Liver (tissue), 9 donors: Measurements from ENCODE around the gene KLHL14. TPM values are rescaled to one million over a fixed set of nuclear protein-coding genes. Genes with fewer than 3 reads are reported as not detected.

ENCODE experiments used
- DNase-seq: peaks from one replicate; pipeline ENCODE4 v3.0.0-alpha.2; 2017; ENCODE audit warnings: low spot score
- H3K27ac ChIP-seq, 2 donors: one replicate each; pipeline ENCODE4 v1.7.0; 2013; ENCODE audit warnings: inconsistent platforms in 2 of 2, low read length in 2 of 2, control low read depth in 1 of 2, low read depth in 1 of 2, mild to moderate bottlenecking in 1 of 2
- H3K27me3 ChIP-seq, 4 donors: one replicate each; pipeline versions ENCODE4 v1.6.1 to v1.7.0; 2013; ENCODE audit warnings: low read length in 3 of 4, inconsistent platforms in 1 of 4, mild to moderate bottlenecking in 1 of 4, moderate library complexity in 1 of 4; ENCODE audit not compliant: control insufficient read depth in 4 of 4, insufficient read depth in 4 of 4
- H3K36me3 ChIP-seq, 4 donors: one replicate each; pipeline versions ENCODE4 v1.6.1 to v1.7.0; 2013; ENCODE audit warnings: low read length in 3 of 4, mild to moderate bottlenecking in 3 of 4, low read depth in 1 of 4, moderate library complexity in 1 of 4; ENCODE audit not compliant: control insufficient read depth in 4 of 4, insufficient read depth in 3 of 4
- H3K4me1 ChIP-seq, 4 donors: one replicate each; pipeline versions ENCODE4 v1.6.1 to v1.7.0; 2013; ENCODE audit warnings: low read length in 3 of 4, mild to moderate bottlenecking in 3 of 4, moderate library complexity in 1 of 4; ENCODE audit not compliant: control insufficient read depth in 4 of 4, insufficient read depth in 4 of 4
- H3K4me3 ChIP-seq, 3 donors: one replicate each; pipeline versions ENCODE4 v1.6.1 to v1.7.0; 2013; ENCODE audit warnings: low read length in 3 of 3, control low read depth in 1 of 3, low read depth in 1 of 3, mild to moderate bottlenecking in 1 of 3
- H3K9ac ChIP-seq, 2 donors: one replicate each; pipeline ENCODE4 v1.7.0; 2013; ENCODE audit warnings: low read length in 2 of 2, mild to moderate bottlenecking in 2 of 2, moderate library complexity in 2 of 2, control low read depth in 1 of 2, low read depth in 1 of 2
- H3K9me3 ChIP-seq, 4 donors: one replicate each; pipeline versions ENCODE4 v1.6.1 to v1.7.0; 2013; ENCODE audit warnings: low read length in 3 of 4; ENCODE audit not compliant: control insufficient read depth in 4 of 4
- EGR1 ChIP-seq, 2 donors: IDR thresholded peaks; 2 replicates each; pipeline ENCODE4 v1.6.1; 2016 to 2018; ENCODE audit warnings: antibody characterized with exemption in 2 of 2, low read depth in 2 of 2
- FOXA1 ChIP-seq: IDR thresholded peaks from 2 replicates; pipeline ENCODE4 v1.6.1; 2016; ENCODE audit warnings: antibody characterized with exemption
- FOXA2 ChIP-seq: IDR thresholded peaks from 2 replicates; pipeline ENCODE4 v1.6.1; 2016; ENCODE audit warnings: antibody characterized with exemption
- GABPA ChIP-seq, 2 donors: IDR thresholded peaks in 1 of 2; conservative IDR thresholded peaks in 1 of 2; 2 replicates each; pipeline ENCODE4 v1.6.1; 2016; ENCODE audit warnings: antibody characterized with exemption in 2 of 2, mild to moderate bottlenecking in 1 of 2, moderate library complexity in 1 of 2
- HNF4A ChIP-seq, 2 donors: conservative IDR thresholded peaks; 2 replicates each; pipeline ENCODE4 v1.6.1; 2016; ENCODE audit warnings: antibody characterized with exemption in 2 of 2, mild to moderate bottlenecking in 2 of 2
- HNF4G ChIP-seq: IDR thresholded peaks from 2 replicates; pipeline ENCODE4 v1.6.1; 2016; ENCODE audit warnings: antibody characterized with exemption
- JUND ChIP-seq, 2 donors: IDR thresholded peaks; 2 replicates each; pipeline ENCODE4 v1.6.1; 2016; ENCODE audit warnings: antibody characterized with exemption in 2 of 2
- NR2F2 ChIP-seq: IDR thresholded peaks from 2 replicates; pipeline ENCODE4 v1.6.1; 2016; ENCODE audit warnings: antibody characterized with exemption
- RAD21 ChIP-seq, 2 donors: IDR thresholded peaks; 2 replicates each; pipeline ENCODE4 v1.6.1; 2016; ENCODE audit warnings: antibody characterized with exemption in 2 of 2, mild to moderate bottlenecking in 2 of 2
- RXRA ChIP-seq, 2 donors: IDR thresholded peaks; 2 replicates each; pipeline ENCODE4 v1.6.1; 2017 to 2018; ENCODE audit warnings: antibody characterized with exemption in 2 of 2, mild to moderate bottlenecking in 1 of 2
- SP1 ChIP-seq: IDR thresholded peaks from 2 replicates; pipeline ENCODE4 v1.6.1; 2018; ENCODE audit warnings: antibody characterized with exemption, mild to moderate bottlenecking
- TAF1 ChIP-seq: conservative IDR thresholded peaks from 2 replicates; pipeline ENCODE4 v1.6.1; 2016; ENCODE audit warnings: antibody characterized with exemption, mild to moderate bottlenecking
- YY1 ChIP-seq: IDR thresholded peaks from 2 replicates; pipeline ENCODE4 v1.6.1; 2016; ENCODE audit warnings: antibody characterized with exemption, mild to moderate bottlenecking
- WGBS: extraction: QIAGEN DNeasy Blood & Tissue Kit; methylation state at CpG from one replicate; pipeline ENCODE4 v1.1.7; 2013; 5-methylcytosine and 5-hydroxymethylcytosine counted together
- polyA plus RNA-seq, 2 donors: library from polyadenylated mRNA; stranded (reverse) in 1 of 2; unstranded in 1 of 2; fragments of 200-250 nt in 1 of 2; fragments of >200 nt in 1 of 2; fragmentation: Nextera tagmentation in 1 of 2; extraction: Ambion mirVana in 1 of 2; gene quantifications; one replicate each; pipeline versions ENCODE4 v1.2.1 to v1.2.3, GENCODE V29; 2013 to 2015
- total RNA-seq, 2 donors: library from RNA; depleted of rRNA; stranded (reverse); fragments of >200 nt; gene quantifications; one replicate each; pipeline ENCODE4 v1.2.3, GENCODE V29; 2014
- TF ChIP-seq, protein P1 (sequence below): fragments of 150-350 bp; IDR thresholded peaks from 2 replicates; pipeline ENCODE4 v1.5.1; 2017; ENCODE audit warnings: improper control_type of control experiment, low read depth, low read length; ENCODE audit not compliant: missing input control
- TF ChIP-seq, protein P2 (sequence below): IDR thresholded peaks from 2 replicates; pipeline ENCODE4 v1.6.1; 2016; ENCODE audit warnings: antibody characterized with exemption
- TF ChIP-seq, protein P3 (sequence below): IDR thresholded peaks from 2 replicates; pipeline ENCODE4 v1.6.1; 2016; ENCODE audit warnings: antibody characterized with exemption
- TF ChIP-seq, protein P4 (sequence below): IDR thresholded peaks from 2 replicates; pipeline ENCODE4 v1.6.1; 2016; ENCODE audit warnings: antibody characterized with exemption
- TF ChIP-seq, protein P5 (sequence below): IDR thresholded peaks from 2 replicates; pipeline ENCODE4 v1.6.1; 2016; ENCODE audit warnings: antibody characterized with exemption, mild to moderate bottlenecking
- donor health status: healthy.
- donor health status: healthy.
- donor health status: healthy.
- donor health status: healthy.
- donor health status: healthy.

Gene KLHL14
- total and polyA plus RNA-seq, 4 donors, result 0.02 to 1.1 (median 0.15) TPM

DNA sequence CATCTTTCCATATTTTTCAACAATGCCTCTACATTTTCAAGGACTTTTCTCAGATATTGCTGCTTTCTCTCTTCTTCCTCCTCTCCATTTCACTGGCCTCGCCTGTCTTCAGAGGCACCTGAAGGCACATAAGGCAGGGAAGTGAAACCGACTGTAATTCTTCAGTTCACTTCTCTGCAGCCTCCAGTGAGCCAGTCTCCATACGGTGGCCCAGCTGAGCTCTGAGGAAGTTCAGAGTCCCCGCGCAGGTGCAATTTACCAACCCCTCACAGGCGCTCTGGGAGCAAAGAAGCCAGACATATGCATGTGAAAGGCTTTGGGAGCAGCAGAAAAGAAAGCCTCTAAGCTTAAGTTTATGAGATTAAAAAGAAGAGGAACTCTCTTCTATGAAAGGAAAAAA lies 12.4 kb downstream of the KLHL14 start:
- H3K4me1 ChIP-seq, result no peaks in the 10 kb centered on the region
- DNase-seq, result no peak
- no peaks in the 10 kb centered on the region for H3K36me3 ChIP-seq
- no peak overlapping the region for H3K4me3 ChIP-seq
- no peak overlapping the region for H3K27ac ChIP-seq
- 57% methylated on average over 6 of the region's 6 CpGs for WGBS
- TF ChIP-seq FOXA1 (no peak), TAF1 (no peak), YY1 (no peak), HNF4G (no peak), RXRA (IDR thresholded peaks at IDR 0.05) (no peak), FOXA2 (no peak), NR2F2 (no peak), JUND (IDR thresholded peaks at IDR 0.05) (no peak)
- TF ChIP-seq, protein P1, sequence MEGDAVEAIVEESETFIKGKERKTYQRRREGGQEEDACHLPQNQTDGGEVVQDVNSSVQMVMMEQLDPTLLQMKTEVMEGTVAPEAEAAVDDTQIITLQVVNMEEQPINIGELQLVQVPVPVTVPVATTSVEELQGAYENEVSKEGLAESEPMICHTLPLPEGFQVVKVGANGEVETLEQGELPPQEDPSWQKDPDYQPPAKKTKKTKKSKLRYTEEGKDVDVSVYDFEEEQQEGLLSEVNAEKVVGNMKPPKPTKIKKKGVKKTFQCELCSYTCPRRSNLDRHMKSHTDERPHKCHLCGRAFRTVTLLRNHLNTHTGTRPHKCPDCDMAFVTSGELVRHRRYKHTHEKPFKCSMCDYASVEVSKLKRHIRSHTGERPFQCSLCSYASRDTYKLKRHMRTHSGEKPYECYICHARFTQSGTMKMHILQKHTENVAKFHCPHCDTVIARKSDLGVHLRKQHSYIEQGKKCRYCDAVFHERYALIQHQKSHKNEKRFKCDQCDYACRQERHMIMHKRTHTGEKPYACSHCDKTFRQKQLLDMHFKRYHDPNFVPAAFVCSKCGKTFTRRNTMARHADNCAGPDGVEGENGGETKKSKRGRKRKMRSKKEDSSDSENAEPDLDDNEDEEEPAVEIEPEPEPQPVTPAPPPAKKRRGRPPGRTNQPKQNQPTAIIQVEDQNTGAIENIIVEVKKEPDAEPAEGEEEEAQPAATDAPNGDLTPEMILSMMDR, result no peak
- TF ChIP-seq, protein P2, sequence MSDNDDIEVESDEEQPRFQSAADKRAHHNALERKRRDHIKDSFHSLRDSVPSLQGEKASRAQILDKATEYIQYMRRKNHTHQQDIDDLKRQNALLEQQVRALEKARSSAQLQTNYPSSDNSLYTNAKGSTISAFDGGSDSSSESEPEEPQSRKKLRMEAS, result no peak
- TF ChIP-seq, protein P3, sequence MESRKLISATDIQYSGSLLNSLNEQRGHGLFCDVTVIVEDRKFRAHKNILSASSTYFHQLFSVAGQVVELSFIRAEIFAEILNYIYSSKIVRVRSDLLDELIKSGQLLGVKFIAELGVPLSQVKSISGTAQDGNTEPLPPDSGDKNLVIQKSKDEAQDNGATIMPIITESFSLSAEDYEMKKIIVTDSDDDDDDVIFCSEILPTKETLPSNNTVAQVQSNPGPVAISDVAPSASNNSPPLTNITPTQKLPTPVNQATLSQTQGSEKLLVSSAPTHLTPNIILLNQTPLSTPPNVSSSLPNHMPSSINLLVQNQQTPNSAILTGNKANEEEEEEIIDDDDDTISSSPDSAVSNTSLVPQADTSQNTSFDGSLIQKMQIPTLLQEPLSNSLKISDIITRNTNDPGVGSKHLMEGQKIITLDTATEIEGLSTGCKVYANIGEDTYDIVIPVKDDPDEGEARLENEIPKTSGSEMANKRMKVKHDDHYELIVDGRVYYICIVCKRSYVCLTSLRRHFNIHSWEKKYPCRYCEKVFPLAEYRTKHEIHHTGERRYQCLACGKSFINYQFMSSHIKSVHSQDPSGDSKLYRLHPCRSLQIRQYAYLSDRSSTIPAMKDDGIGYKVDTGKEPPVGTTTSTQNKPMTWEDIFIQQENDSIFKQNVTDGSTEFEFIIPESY, result no peak
- peaks cover 0 to 4% (median 0%) of the 10 kb centered on the region in 4 donors for H3K27me3 ChIP-seq
- peaks cover 0 to 7% (median 0%) of the 10 kb centered on the region in 4 donors for H3K9me3 ChIP-seq
- H3K9ac ChIP-seq, result no peak overlapping the region

DNA sequence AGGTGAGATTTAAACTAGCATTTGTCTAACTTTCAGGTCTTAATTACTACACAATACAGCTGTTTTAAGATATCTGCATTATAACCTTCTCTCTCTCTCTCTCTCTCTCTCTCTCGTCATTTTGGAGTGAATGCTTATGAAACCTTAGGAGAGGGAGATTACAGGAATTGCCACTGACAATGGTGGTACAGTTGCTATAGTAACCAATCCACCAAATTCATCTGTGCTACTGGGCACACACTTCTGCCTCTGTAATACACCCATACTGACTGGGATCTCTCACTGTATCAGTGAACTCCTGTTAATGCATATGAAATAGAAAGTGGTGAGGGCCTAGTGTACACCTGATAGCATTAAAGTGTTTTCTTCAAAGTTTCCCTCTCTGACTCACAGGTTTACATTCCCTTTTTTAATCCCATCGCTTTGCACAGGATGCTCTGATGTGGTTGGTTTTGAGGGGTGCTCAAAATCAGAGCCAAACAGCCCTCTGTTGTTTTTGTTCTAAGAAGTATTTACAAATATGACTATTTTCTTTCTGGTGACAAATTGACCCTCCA lies 13.1 kb downstream of the KLHL14 start:
- Histone ChIP-seq H3K27ac (no peak overlapping the region), H3K36me3 (no peaks in the 10 kb centered on the region), H3K9me3 (peaks cover 0 to 7% (median 0%) of the 10 kb centered on the region in 4 donors), H3K4me1 (no peaks in the 10 kb centered on the region), H3K9ac (no peak overlapping the region), H3K27me3 (peaks cover 0 to 4% (median 1%) of the 10 kb centered on the region in 4 donors), H3K4me3 (no peak overlapping the region)
- WGBS, result 75% methylated on average over 2 of the region's 2 CpGs
- DNase-seq, result no peak
- TF ChIP-seq RAD21 (IDR thresholded peaks at IDR 0.05), result no peak
- TF ChIP-seq GABPA (IDR thresholded peaks at IDR 0.05 in 1 of 2, conservative IDR thresholded peaks at IDR 0.05 in 1 of 2), result no peak
- no peak for TF ChIP-seq HNF4G
- no peak for TF ChIP-seq YY1
- no peak for TF ChIP-seq FOXA1
- TF ChIP-seq RXRA (IDR thresholded peaks at IDR 0.05), result no peak
- TF ChIP-seq SP1, result no peak
- no peak for TF ChIP-seq FOXA2
- TF ChIP-seq, protein P2, result no peak
- TF ChIP-seq, protein P3, result no peak
- no peak for TF ChIP-seq NR2F2
- TF ChIP-seq HNF4A (conservative IDR thresholded peaks at IDR 0.05), result no peak
- TF ChIP-seq, protein P4, sequence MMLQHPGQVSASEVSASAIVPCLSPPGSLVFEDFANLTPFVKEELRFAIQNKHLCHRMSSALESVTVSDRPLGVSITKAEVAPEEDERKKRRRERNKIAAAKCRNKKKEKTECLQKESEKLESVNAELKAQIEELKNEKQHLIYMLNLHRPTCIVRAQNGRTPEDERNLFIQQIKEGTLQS, result no peak
- TF ChIP-seq TAF1, result no peak
- TF ChIP-seq, protein P1, result no peak
- TF ChIP-seq, protein P5, sequence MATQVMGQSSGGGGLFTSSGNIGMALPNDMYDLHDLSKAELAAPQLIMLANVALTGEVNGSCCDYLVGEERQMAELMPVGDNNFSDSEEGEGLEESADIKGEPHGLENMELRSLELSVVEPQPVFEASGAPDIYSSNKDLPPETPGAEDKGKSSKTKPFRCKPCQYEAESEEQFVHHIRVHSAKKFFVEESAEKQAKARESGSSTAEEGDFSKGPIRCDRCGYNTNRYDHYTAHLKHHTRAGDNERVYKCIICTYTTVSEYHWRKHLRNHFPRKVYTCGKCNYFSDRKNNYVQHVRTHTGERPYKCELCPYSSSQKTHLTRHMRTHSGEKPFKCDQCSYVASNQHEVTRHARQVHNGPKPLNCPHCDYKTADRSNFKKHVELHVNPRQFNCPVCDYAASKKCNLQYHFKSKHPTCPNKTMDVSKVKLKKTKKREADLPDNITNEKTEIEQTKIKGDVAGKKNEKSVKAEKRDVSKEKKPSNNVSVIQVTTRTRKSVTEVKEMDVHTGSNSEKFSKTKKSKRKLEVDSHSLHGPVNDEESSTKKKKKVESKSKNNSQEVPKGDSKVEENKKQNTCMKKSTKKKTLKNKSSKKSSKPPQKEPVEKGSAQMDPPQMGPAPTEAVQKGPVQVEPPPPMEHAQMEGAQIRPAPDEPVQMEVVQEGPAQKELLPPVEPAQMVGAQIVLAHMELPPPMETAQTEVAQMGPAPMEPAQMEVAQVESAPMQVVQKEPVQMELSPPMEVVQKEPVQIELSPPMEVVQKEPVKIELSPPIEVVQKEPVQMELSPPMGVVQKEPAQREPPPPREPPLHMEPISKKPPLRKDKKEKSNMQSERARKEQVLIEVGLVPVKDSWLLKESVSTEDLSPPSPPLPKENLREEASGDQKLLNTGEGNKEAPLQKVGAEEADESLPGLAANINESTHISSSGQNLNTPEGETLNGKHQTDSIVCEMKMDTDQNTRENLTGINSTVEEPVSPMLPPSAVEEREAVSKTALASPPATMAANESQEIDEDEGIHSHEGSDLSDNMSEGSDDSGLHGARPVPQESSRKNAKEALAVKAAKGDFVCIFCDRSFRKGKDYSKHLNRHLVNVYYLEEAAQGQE, result no peak
- no peak for TF ChIP-seq EGR1 (IDR thresholded peaks at IDR 0.05; ENCODE audit: low read depth in 2 of 2)
- TF ChIP-seq JUND (IDR thresholded peaks at IDR 0.05), result no peak
